Lower lobe of right lung (tissue), 2 donors: ENCODE results near the gene IQCK. TPM values are rescaled to one million over a fixed set of nuclear protein-coding genes. Genes with fewer than 3 reads are reported as not detected.

ENCODE experiments used
- ATAC-seq, 2 donors: fragments of 200-7000 bp; cut with Tn5 transposase; one replicate each; pipeline ENCODE4 v1.9.1; 2020 to 2022; ENCODE audit warnings: mild to moderate bottlenecking in 2 of 2, moderate library complexity in 2 of 2
- DNase-seq: peaks from one replicate; pipeline ENCODE4 v3.0.0-alpha.2; 2020
- H3K27ac ChIP-seq: fragments of 200-600 bp; one replicate; pipeline ENCODE4 v1.8.0; 2022
- H3K27me3 ChIP-seq: fragments of 200-600 bp; one replicate; pipeline ENCODE4 v1.8.0; 2022; ENCODE audit warnings: low read depth
- H3K36me3 ChIP-seq: fragments of 200-600 bp; one replicate; pipeline ENCODE4 v1.8.0; 2022; ENCODE audit warnings: mild to moderate bottlenecking
- H3K4me1 ChIP-seq: fragments of 200-600 bp; one replicate; pipeline ENCODE4 v1.8.0; 2022
- H3K4me3 ChIP-seq: fragments of 200-600 bp; one replicate; pipeline ENCODE4 v1.8.0; 2022; ENCODE audit warnings: mild to moderate bottlenecking
- H3K9me3 ChIP-seq: fragments of 200-600 bp; one replicate; pipeline ENCODE4 v1.8.0; 2022
- intact Hi-C: fragments of 100-400 bp; cut with DNase I; formaldehyde crosslinking; loops from one replicate; pipeline ENCODE4 v1.11.0; 2022
- total RNA-seq: library from RNA; stranded (reverse); fragmentation: NEBNext Ultra II Directional; extraction: Animal tissue kit (Norgen Biotek cat#: 25700); gene quantifications from one replicate; pipeline ENCODE4 v1.2.1, GENCODE V29; 2021
- TF ChIP-seq, protein P1 (sequence below): fragments of 200-600 bp; IDR thresholded peaks from one replicate; pipeline ENCODE4 v1.8.0; 2022; ENCODE audit warnings: antibody characterized with exemption, mild to moderate bottlenecking
- donor health status: DM: no; HTN: yes; CAD: no; lungs with severe emphysema.

IQCK gene
- total RNA-seq, 1 donor from 2014 or later: 14.1 TPM

DNA sequence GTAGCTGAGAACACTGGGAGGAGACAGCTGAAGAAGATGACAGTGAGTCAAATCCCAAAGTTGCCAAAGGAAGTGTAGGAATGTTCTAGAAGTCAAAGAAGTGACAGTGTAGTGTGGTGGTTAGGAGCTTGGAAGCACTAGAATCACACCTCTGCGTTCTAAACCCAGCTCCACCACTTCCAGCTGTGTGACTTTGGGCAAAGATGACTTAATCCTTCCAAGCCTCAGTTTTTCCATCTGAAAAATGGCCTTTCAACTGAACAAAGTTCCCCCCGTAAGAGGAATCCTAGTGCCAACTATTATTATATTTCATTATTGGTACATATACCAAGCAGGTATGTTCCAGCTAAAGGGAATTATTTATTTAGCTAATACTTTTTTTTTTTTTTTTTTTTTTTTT lies 56.0 kb downstream of the IQCK start:
- H3K4me1 ChIP-seq: no peaks in the 10 kb centered on the region

DNA sequence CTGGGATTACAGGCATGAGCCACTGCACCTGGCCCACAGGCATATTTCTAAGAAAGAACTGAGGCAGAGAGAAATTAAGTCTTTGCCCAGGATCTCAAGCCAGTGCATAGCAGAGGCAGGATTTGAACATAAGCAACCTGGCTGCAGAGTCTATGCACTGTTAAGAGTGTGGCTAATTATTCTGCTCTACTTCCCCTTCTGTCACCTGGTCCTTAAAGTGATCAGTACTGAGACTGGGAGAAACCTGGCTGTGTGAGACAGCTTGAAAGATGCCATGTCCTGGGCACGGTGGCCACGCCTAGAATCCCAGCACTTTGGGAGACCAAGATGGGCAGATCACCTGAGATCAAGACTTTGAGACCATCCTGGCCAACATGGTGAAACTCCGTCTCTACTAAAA lies 58.1 kb downstream of the IQCK start:
- TF ChIP-seq, protein P1, sequence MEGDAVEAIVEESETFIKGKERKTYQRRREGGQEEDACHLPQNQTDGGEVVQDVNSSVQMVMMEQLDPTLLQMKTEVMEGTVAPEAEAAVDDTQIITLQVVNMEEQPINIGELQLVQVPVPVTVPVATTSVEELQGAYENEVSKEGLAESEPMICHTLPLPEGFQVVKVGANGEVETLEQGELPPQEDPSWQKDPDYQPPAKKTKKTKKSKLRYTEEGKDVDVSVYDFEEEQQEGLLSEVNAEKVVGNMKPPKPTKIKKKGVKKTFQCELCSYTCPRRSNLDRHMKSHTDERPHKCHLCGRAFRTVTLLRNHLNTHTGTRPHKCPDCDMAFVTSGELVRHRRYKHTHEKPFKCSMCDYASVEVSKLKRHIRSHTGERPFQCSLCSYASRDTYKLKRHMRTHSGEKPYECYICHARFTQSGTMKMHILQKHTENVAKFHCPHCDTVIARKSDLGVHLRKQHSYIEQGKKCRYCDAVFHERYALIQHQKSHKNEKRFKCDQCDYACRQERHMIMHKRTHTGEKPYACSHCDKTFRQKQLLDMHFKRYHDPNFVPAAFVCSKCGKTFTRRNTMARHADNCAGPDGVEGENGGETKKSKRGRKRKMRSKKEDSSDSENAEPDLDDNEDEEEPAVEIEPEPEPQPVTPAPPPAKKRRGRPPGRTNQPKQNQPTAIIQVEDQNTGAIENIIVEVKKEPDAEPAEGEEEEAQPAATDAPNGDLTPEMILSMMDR: no peak
- H3K4me3 ChIP-seq: no peak overlapping the region
- no peaks in the 10 kb centered on the region for H3K27me3 ChIP-seq
- DNase-seq: no peak
- H3K9me3 ChIP-seq: no peaks in the 10 kb centered on the region
- no peaks in the 10 kb centered on the region for H3K36me3 ChIP-seq
- no peak overlapping the region for H3K27ac ChIP-seq
- intact Hi-C loops: no loop called here
- H3K4me1 ChIP-seq: no peaks in the 10 kb centered on the region
- ATAC-seq: no peak

More for the DNA sequence above, 56.0 kb downstream of the IQCK start:
- TF ChIP-seq, protein P1: no peak
- no peak overlapping the region for H3K4me3 ChIP-seq
- no peak for ATAC-seq
- intact Hi-C loops: no loop called here
- DNase-seq: no peak
- H3K36me3 ChIP-seq: no peaks in the 10 kb centered on the region
- H3K27me3 ChIP-seq: no peaks in the 10 kb centered on the region
- no peak overlapping the region for H3K27ac ChIP-seq
- H3K9me3 ChIP-seq: no peaks in the 10 kb centered on the region

DNA sequence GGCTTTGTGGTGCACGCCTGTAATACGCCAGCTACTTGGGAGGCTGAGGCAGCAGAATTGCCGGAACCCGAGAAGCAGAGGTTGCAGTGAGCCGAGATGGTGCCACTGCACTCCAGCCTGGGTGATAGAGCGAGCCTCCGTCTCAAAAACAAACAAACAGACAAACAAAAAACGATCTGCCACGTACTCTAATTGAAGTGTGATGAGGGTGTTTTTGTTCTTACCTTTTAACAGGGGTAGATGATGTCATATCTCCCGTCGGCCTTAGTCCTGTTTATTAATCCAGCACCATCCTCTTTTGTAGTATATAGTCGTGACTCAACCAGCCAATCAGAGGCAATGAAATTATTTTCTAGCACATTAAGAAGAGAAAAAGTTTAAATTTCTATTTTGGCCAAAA lies 58.5 kb downstream of the IQCK start:
- Histone ChIP-seq H3K9me3 (no peaks in the 10 kb centered on the region), H3K27ac (no peak overlapping the region), H3K36me3 (no peaks in the 10 kb centered on the region), H3K4me1 (no peaks in the 10 kb centered on the region), H3K27me3 (no peaks in the 10 kb centered on the region), H3K4me3 (no peak overlapping the region)
- DNase-seq: no peak
- TF ChIP-seq, protein P1: no peak
- intact Hi-C loops: no loop called here
- no peak for ATAC-seq

DNA sequence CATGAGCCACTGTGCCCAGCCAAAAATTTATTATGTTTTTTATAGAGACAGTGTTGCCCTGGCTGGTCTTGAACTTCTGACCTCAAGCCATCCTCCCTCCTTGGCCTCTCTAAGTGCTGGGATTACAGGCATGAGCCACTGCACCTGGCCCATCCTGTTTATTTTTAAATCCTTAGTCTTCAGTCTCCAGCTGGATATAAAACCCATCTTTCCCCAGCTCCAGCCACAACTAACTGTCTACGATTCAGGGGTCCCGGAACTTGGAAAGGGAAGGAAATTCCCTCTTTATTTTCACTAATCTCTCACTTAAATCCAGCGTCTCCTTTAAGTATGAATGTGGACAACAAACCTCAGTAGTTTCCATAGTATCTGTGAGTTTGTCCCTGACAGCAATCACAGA lies 62.2 kb downstream of the IQCK start:
- Histone ChIP-seq H3K9me3 (no peaks in the 10 kb centered on the region), H3K4me1 (no peaks in the 10 kb centered on the region), H3K36me3 (no peaks in the 10 kb centered on the region), H3K27me3 (no peaks in the 10 kb centered on the region), H3K27ac (no peak overlapping the region), H3K4me3 (no peak overlapping the region)
- DNase-seq (no peak), ATAC-seq (no peak)
- intact Hi-C loops: no loop called here
- TF ChIP-seq, protein P1: no peak

- TF ChIP-seq, protein P1: no peak
- H3K9me3 ChIP-seq: no peaks in the 10 kb centered on the region
- no peak overlapping the region for H3K27ac ChIP-seq
- H3K4me1 ChIP-seq: no peaks in the 10 kb centered on the region
- DNase-seq: no peak
- no peak for ATAC-seq
- no peak overlapping the region for H3K4me3 ChIP-seq
- intact Hi-C loops: no loop called here
- H3K27me3 ChIP-seq: no peaks in the 10 kb centered on the region
- no peaks in the 10 kb centered on the region for H3K36me3 ChIP-seq
These were observed 63.2 kb downstream of the IQCK start for GRCh38 chr16:19781226-19781625.
